ENCODE measurements around the gene VPS39.
A peak's percentile ranks its signal among the peaks of the same experiment; 100 is the strongest.

The VPS39 gene

GRCh38 chr15:42121682-42122081, 86.4 kb downstream of the VPS39 start:
- DNase-seq, result no peak

DNA sequence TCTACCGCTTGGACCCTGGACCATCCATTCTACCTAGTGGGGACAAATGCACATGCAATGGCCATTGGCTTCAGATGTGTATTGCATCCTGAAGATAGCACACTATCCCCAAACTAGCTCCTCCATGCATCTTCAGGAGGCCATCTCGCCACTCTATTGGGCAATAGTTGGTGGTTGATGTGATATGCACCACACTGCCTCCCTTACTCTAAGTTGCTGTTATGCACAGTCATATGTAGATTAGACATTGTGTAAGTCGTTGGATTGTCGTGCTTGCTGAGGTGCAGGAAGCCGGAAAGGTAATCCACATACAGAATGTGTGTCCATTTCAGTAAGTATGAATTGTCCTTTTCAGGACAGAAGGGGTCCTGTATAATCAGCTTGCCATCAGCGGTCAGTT, 87.1 kb downstream of the VPS39 start:
- DNase-seq, result no peak

GRCh38 chr15:42120285-42120684, 87.8 kb downstream of the VPS39 start:
- no peak for DNase-seq

GRCh38 chr15:42119446-42119760, 88.7 kb downstream of the VPS39 start:
- no peak for DNase-seq

- peak; percentile 25 for DNase-seq
Observed at GRCh38 chr15:42118650-42119445, 89.3 kb downstream of the VPS39 start.

DNA sequence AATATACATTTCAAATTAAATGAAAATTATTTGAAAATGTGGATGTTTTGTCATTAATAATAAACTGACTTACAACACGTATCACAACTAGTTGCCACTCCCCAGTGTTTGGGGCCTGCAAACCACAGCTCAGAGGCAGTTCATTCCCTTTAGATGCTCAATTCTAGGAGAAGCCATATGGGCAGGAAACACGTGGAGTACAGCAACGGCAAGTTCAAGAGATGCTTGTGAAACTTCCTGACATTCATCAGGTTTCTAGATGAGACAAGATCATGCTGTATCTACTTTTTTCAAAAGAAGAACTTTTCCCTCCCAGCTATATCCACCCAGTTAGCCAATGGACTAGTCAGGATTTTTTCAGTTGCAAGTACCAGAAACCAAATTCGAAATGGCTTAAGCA, 96.2 kb downstream of the VPS39 start:
- no peak for DNase-seq

DNA sequence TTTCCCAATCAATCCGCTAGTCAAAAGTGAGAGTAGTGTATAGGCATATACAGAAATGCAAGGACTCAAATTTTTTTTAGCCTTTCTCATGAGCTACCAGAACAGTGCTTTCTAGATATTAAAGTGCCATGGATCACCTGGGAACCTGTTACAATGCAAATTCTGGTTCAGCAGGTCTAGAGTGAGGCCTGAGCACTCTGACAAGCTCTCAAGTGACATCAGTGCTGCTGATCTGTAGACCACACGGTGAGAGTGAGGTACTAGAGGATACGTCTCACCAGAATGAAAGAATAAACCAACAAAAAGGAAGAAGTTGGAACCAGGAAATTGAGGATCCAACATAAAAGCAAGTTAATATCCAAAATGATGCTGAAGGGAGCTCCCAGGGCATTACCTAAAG, 97.7 kb downstream of the VPS39 start:
- DNase-seq, result peak; percentile 9

DNA sequence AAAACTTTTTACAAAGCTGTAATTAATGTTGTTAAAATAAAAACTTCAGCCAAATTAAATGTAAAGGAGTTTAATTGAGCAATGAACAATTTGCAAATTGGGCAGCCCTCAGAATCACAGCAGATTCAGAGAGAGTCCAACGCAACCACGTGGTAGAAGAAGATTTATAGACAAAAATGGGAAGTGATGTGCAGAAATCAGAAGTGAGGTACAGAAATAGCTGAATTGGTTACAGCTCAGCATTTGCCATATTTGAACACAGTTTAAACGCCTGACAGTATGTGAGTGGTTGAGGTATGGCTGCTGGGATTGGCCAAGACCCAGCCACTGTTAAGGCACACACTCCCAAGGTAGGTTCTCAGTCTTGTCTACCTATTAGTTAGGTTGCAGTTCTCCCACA, 99.3 kb downstream of the VPS39 start:
- DNase-seq, result no peak
